Choroid plexus epithelial cell (primary cell): ENCODE results near the gene FBXO8.
"Not testable (repeated sequence)": the region's sequence is repeated elsewhere in the genome, so short reads cannot be mapped to it uniquely, and the experiment has no call there.

Source experiments
- DNase-seq: peaks from one replicate; pipeline ENCODE4 v3.0.0-alpha.2; 2010; ENCODE audit warnings: low read depth
- H3K4me3 ChIP-seq: 2 replicates; pipeline ENCODE4 v1.5.1; 2011; ENCODE audit warnings: low read depth, mild to moderate bottlenecking, control low read depth, low read length, moderate library complexity
- CTCF ChIP-seq: conservative IDR thresholded peaks from 2 replicates; pipeline ENCODE4 v1.5.1; 2011; ENCODE audit warnings: low read depth, mild to moderate bottlenecking, control low read depth, inconsistent platforms, low read length, moderate library complexity

The FBXO8 gene

GRCh38 chr4:174275101-174275500 is 8.4 kb downstream of the FBXO8 start:
- TF ChIP-seq CTCF, result no peak
- no peak for DNase-seq
- no peak overlapping the region for H3K4me3 ChIP-seq

GRCh38 chr4:174274436-174274835 is 9.0 kb downstream of the FBXO8 start:
- no peak for DNase-seq
- no peak overlapping the region for H3K4me3 ChIP-seq
- TF ChIP-seq CTCF, result no peak

GRCh38 chr4:174273930-174274329 is 9.5 kb downstream of the FBXO8 start:
- no peak for DNase-seq
- no peak overlapping the region for H3K4me3 ChIP-seq
- no peak for TF ChIP-seq CTCF

- no peak overlapping the region for H3K4me3 ChIP-seq
- no peak for TF ChIP-seq CTCF
- no peak for DNase-seq
These were observed 17.1 kb downstream of the FBXO8 start for GRCh38 chr4:174266416-174266815.

- no peak overlapping the region for H3K4me3 ChIP-seq
- peak; percentile 6 for DNase-seq
- TF ChIP-seq CTCF, result no peak
These were observed 17.6 kb downstream of the FBXO8 start for GRCh38 chr4:174265916-174266315.

- DNase-seq, result no peak
- H3K4me3 ChIP-seq, result no peak overlapping the region
- TF ChIP-seq CTCF, result no peak
These were observed 20.1 kb downstream of the FBXO8 start for GRCh38 chr4:174263445-174263736.

- no peak for TF ChIP-seq CTCF
- peak; percentile 34 for DNase-seq
- no peak overlapping the region for H3K4me3 ChIP-seq
These were observed 20.6 kb downstream of the FBXO8 start for GRCh38 chr4:174262624-174263444.

GRCh38 chr4:174261432-174261831 is 22.0 kb downstream of the FBXO8 start:
- H3K4me3 ChIP-seq, DNase-seq: not testable (repeated sequence)
